Measurements from ENCODE around the gene ERCC6.

DNA sequence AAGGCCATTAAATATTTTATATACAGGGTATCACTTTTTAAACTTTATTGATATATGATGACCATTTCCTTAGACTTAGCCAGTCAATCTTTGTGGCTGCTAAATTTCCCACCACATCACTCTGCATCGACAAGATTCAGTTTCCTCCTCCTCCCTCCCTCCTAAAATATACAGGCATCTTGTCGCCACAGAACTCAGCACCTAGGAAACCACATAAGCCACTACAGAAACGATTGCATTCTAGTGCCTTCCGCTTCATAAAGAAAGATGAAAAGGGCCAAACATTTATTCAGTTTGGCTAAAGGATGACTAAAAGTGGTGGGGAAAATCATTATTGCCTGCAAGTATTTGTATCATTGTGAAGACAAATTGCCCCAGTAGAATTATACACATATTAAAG, 30.7 kb downstream of the ERCC6 start:
- TF ChIP-seq POLR2AphosphoS5 (IDR thresholded peaks at IDR 0.05; ENCODE audit: borderline replicate concordance, low read depth, low read length) (no peak), EZH2 (IDR thresholded peaks at IDR 0.05) (no peak)

Measured in SK-N-MC (cell line).